IPS-NIHi11 (cell line): Measurements from ENCODE around the gene TRMT2A.

Experiments used
- DNase-seq: peaks from one replicate; pipeline ENCODE4 v3.0.0; 2012; ENCODE audit warnings: mixed read lengths, low spot score

TRMT2A gene

DNA sequence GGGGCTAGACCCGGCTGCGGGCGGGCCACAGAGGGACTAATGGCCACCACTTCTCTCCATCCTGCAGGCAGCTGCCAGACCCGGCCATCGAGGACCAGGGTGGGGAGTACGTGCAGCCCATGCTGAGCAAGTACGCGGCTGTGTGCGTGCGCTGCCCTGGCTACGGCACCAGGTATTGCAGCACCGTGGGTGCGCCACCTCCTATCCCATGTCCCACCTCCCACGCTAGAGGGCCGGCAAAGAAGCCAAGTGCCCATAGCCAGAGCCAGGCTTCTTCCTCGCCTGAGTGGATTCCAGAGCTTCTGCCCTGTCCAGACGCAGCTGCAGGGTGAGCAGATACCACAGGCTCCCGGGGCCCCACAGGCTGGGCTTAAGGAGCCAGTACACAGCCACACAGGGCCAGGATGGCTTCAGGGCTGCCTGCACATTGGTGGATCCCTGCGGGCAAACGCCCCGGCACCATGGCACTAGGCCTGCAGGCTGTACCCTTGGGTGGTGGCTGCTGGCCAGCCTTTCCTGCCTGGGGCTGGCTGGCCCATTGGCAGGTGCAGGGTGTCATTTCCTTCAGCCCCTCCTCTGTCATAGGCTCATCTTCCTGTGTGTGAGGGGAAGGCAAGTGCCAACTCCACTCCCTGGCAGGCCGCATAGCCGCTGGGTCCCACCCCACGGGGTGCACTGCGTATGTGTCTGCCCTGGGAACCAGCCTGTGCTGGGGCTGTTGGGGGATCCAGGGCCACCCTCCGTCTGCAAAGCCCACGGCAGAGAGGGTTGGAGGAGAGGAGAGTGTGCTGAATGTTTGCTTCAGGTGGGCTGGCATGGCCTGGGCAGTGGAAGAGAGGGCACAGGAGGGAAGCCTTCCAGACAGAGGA lies 53.5 kb downstream of the TRMT2A start:
- no peak for DNase-seq

DNA sequence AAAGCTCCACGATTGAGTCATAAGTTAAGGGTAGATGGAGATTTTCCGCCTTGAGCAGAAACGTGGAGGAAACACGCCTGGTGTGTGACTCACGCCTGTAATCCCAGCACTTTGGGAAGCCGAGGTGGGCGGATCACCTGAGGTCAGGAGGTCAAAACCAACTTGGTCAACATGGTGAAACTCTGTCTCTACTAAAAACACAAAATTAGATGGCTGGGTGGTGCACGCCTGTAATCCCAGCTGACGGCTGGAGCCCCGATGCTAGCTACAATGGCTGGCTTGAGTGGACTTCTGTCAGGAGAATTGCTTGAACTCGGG lies 54.3 kb downstream of the TRMT2A start:
- DNase-seq: no peak

DNA sequence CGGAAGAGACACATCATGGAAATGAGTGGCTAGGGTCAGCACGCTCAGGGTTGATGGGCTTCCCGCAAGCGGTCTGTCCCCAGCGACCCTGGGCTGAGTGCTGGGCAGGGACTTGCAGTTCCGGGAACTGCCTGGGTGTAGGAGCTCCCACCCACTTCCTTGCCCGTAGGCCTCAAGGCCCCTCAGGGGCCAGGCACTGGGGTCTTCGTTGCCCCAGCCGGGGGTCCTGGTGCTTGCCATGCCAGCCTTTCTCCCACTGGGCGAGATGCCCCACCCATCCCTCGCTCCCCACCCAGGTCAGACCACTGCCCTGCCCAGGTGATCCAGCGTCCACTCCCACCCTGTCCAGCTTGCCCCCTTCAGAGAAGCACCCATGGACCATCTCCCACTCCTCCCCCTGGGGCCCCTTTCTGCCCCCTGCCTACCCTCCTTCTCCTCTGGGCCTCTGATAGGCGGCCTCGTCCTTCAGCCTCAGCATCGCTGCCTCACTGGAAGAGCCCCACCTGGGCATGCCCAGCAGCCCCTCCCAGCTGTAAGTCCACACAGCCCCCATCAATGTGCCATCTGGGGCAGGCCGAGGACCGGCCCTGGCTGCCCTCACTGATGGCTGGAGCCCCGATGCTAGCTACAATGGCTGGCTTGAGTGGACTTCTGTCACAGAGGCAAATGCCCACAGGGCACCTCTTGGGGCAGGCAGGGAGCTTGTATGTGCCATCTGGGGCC lies 54.8 kb downstream of the TRMT2A start:
- DNase-seq: no peak
